ENCODE results near the gene TSKU.
"Not testable (repeated sequence)": the region's sequence is repeated elsewhere in the genome, so short reads cannot be mapped to it uniquely, and the experiment has no call there.

The TSKU gene

DNA sequence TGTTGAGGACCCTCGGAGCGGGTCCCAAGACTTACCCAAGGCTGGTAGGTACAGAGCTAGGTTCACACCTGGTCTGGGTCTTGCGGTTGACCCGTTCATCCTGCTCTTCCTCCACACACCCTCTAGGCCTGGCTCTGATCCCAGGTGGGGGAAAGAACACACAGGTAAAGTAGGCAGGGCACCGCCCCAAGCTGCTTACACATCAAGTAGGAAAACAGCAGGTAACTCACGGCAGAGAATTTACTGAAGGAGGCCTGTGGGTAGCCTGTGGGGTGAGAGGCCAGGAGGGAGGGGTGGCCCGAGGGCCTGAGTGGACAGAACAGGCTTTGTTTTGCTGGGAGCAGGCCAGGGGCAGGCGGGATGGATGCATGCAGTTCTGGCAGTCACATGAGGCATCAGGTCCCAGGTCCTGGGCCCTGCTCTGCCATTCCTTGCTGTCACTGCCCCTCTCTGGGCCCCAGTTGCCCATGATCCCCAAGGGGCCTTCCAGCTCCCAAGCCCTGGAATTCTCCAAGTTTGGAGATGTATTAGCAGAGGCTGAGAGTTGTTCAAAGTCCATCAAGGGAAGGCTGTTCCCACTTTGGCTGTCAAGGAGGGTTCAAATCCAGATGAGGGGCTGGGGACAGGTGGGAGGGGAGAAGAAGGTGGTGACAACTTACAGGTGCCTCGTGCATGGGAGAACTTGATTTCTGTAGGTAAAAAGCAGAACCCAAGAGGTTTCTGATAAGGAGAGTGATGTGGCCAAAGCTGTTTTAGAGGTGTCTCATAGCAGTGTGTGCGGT is 5.7 kb downstream of the TSKU start:
- DNase-seq (ENCODE audit: low read depth), result no peak

DNA sequence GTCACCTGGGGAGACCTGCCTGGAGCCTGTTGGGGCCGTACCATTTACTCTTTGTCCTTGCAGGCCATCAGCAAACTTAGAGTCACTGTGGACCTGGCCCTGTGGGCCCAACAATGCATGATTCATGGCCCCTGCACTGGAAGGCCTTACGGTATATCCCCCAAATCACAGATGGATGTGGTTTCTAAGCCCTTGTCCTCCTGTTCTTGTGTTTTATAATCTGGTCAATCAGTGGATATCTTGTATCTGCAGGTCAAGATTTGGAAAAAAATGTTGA is 6.2 kb downstream of the TSKU start:
- DNase-seq (ENCODE audit: low read depth), result no peak

DNA sequence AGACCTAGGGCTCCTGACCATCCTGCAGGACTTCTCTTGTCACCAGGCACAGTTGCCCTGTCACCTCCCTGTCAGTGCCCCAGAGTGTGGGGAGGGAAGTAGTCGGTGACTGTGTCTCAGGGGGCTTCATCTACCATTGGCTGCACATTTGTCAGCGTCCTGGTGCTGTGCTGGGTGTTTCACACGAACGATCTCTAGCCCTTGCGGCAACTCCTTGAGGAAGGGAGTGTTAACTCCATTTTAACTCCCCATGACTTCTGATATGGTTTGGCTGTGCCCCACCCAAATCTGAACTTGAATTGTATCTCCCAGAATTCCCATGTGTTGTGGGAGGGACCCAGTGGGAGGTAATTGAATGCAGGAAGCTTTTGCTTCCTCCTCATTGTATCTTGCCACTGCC is 7.1 kb downstream of the TSKU start:
- DNase-seq (ENCODE audit: low read depth), result no peak

DNA sequence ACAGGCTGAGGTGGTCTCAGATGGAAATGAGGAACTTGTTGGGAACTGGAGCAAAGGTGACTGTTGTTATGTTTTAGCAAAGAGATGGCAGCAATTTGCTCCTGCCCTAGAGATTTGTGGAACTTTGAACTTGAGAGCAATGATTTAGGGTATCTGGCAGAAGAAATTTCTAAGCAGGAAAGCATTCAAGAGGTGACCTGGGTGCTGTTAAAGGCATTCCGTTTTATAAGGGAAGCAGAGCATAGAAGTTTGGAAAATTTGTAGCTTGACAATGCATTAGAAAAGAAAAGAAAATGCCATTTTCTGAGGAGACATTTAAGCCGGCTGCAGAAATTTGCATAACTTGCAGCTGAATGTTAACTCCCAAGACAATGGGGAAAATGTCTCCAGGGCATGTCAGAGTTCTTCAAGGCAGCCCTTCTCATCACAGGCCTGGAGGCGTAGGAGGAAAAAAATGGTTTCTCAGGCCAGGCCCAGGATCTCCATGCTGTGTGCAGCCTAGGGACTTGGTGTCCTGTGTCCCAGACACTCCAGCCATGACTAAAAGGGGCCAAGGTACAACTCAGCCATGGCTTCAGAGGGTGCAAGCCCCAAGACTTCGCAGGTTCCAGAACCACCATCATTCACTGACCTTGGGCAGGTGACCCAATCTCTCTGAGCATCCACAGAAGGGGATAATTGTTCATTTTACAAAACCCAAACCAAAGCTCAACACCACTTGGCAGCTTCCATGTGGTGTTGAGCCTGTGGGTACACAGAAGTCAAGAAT is 8.0 kb downstream of the TSKU start:
- DNase-seq (ENCODE audit: low read depth), result not testable (repeated sequence)

DNA sequence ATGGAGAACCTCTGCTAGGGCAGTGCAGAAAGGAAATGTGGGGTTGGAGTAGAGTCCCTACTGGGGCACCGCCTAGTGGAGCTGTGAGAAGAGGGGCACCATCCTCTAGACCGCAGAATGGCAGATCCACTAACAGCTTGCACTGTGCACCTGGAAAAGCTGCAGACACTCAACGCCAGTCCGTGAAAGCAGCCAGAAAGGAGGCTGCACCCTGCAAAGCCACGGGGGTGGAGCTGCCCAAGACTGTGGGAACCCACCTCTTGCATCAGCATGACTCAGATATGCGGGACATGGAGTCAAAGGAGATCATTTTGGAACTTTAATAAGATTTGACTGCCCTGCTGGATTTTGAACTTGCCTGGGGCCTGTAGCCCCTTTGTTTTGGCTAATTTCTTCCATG is 8.7 kb downstream of the TSKU start:
- DNase-seq (ENCODE audit: low read depth), result no peak

DNA sequence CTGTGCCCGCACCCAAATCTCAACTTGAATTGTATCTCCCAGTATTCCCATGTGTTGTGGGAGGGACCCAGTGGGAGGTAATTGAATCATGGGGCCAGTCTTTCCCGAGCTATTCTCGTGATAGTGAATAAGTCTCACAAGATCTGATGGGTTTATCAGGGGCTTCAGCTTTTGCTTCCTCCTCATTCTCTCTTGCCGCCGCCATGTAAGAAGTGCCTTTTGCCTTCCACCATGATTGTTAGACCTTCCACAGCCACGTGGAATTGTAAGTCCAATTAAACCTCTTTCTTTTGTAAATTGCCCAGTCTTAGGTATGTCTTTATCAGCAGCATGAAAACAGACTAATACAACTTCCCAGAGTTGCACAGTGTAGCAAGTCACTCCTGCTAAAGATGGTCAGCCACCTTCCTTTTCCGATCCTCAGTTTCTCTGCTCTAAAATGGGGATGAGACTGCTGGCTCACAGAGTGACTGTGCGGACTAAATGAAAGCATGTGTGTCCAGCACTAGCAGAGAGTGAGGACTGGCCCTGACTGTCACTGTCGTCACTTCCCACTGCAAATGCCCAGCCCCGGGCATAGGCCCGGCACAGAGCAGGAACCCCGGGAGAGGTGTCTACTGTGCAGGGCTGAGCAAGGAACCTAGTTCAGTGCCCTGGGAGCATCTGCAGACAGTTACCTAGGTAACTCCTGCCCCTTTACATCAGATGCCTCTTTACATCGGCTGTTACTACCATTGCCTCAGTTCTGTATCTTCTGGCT is 9.5 kb downstream of the TSKU start:
- no peak for DNase-seq (ENCODE audit: low read depth)

DNA sequence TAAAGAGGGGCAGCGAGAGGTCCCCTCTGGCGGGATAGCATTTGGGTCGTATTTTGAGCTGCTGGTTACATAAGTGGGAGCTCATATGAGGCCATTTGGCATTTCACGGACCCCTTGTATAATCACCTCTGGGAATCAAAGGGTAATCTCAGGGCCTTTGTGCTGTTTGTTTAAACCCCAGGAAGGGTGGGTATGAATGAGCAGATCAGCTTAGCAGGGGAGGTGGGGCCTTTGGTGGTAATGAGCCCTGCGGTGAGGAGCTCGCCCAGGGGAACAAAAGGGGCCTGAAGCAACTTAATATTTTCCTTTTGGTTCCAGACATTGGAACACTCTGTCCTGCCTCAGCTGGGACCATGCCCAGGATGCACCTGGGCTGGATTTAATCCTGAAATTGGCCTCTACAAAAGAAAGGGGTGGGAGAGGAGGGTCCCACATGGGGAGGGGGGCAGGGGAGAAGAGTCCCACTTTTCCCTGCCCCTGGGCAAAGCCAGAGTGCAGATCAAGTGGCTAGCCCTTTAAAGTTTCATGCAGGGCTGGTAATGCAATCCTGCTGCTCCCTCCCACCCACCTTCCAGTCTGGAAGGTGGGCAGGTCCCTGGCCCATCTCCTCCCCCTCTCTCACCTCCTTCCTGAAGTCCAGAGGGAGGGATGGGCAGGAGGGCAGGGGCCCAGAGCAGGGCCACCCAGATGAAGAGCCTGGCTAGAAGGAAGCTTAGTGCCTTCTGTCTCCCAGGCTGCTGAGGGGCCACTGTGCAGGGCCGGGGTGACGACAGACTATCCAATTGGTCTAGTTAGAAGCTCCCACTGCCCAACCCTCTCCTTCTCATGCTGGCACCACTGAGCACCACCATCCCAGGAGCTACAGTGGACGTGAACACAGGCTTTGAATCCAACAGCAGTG is 10.5 kb downstream of the TSKU start:
- no peak for DNase-seq (ENCODE audit: low read depth)

DNA sequence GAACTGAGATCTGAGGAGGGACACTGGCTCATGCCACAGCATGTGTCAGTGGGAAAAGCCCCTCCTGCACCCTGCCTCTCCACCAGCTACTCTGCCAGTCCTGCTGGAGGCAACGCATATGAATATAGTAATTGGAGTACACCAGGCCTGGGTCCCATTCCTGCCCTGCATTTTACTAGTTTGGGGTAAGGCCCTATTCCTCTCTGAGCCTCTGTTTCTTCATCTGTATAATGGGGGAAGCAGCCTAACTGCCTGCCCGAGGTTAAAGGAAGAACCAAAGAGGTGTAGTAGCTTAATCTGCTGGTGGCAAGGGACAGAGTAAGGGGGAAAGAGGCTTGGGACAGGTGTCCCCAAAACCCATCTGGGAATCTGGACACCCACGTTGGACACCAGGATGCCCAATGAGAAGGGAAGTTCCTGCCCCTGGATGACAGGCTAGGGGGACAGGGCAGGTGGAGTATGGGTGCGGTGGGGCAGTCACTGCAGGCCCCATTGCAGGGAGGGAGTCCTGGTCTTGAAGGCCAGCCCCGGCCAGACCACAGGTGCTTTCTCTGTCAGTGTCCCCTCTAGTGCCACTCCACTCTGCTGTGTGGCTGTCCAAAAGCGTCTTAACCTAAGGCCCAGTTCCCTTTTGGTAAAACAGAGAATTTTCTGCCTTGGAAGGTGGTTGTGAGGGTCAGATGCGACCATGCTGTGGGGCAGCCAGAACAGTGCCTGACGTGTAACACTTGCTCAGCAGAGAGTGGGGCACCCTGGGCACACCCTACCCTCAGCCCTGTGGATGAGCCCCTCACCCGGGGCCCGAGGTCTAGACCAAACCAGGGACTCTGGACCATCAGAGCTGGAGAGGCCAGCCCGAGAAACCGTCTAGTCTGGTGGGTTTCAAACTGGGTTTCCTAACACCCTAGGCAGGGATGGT is 11.5 kb downstream of the TSKU start:
- DNase-seq (ENCODE audit: low read depth), result no peak

DNA sequence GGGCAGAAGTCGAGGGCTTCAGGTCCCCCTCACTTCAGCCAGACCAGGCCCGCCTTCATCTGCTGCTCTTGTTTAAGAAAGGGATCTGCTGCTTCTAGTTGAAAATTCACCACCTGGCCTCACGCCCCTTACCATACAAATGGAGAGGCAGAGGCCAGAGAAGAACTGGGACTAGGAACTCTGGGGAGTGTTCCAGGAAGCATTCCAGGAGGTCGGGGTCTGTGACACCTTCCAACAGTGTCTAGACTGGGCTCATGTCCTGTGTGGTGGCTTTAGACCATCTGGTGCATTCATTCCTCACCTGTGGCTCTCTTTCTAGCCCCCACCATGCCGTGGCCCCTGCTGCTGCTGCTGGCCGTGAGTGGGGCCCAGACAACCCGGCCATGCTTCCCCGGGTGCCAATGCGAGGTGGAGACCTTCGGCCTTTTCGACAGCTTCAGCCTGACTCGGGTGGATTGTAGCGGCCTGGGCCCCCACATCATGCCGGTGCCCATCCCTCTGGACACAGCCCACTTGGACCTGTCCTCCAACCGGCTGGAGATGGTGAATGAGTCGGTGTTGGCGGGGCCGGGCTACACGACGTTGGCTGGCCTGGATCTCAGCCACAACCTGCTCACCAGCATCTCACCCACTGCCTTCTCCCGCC is 12.3 kb downstream of the TSKU start:
- DNase-seq (ENCODE audit: low read depth), result no peak

DNA sequence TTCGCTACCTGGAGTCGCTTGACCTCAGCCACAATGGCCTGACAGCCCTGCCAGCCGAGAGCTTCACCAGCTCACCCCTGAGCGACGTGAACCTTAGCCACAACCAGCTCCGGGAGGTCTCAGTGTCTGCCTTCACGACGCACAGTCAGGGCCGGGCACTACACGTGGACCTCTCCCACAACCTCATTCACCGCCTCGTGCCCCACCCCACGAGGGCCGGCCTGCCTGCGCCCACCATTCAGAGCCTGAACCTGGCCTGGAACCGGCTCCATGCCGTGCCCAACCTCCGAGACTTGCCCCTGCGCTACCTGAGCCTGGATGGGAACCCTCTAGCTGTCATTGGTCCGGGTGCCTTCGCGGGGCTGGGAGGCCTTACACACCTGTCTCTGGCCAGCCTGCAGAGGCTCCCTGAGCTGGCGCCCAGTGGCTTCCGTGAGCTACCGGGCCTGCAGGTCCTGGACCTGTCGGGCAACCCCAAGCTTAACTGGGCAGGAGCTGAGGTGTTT is 12.8 kb downstream of the TSKU start:
- no peak for DNase-seq (ENCODE audit: low read depth)

DNA sequence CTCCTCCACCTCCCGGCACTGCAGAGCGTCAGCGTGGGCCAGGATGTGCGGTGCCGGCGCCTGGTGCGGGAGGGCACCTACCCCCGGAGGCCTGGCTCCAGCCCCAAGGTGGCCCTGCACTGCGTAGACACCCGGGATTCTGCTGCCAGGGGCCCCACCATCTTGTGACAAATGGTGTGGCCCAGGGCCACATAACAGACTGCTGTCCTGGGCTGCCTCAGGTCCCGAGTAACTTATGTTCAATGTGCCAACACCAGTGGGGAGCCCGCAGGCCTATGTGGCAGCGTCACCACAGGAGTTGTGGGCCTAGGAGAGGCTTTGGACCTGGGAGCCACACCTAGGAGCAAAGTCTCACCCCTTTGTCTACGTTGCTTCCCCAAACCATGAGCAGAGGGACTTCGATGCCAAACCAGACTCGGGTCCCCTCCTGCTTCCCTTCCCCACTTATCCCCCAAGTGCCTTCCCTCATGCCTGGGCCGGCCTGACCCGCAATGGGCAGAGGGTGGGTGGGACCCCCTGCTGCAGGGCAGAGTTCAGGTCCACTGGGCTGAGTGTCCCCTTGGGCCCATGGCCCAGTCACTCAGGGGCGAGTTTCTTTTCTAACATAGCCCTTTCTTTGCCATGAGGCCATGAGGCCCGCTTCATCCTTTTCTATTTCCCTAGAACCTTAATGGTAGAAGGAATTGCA is 13.5 kb downstream of the TSKU start:
- no peak for DNase-seq (ENCODE audit: low read depth)

DNA sequence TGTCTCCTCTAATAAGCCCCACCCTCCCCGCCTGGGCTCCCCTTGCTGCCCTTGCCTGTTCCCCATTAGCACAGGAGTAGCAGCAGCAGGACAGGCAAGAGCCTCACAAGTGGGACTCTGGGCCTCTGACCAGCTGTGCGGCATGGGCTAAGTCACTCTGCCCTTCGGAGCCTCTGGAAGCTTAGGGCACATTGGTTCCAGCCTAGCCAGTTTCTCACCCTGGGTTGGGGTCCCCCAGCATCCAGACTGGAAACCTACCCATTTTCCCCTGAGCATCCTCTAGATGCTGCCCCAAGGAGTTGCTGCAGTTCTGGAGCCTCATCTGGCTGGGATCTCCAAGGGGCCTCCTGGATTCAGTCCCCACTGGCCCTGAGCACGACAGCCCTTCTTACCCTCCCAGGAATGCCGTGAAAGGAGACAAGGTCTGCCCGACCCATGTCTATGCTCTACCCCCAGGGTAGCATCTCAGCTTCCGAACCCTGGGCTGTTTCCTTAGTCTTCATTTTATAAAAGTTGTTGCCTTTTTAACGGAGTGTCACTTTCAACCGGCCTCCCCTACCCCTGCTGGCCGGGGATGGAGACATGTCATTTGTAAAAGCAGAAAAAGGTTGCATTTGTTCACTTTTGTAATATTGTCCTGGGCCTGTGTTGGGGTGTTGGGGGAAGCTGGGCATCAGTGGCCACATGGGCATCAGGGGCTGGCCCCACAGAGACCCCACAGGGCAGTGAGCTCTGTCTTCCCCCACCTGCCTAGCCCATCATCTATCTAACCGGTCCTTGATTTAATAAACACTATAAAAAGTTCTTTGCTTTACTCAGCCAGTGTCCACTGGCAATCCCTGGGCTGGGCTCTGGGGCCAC is 14.4 kb downstream of the TSKU start:
- no peak for DNase-seq (ENCODE audit: low read depth)

DNA sequence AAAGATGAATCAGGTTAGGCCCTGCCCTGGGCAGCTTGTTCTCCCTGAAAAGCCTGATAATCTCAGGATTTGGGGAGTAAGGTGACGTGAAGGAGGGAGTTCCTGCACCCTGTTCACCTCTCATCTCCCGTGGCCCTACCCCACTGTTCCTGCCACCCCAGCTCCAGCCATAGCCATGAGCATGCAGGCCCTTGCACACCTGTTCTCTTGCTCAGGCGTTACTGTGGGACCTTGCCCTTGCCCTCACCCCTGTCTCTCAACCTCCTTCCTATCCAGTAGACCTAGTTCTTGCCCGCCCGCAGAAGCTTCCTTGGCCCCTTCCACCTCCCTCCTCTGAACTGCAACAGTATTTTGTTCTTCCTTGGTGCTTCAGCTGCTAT is 15.0 kb downstream of the TSKU start:
- DNase-seq (ENCODE audit: low read depth), result no peak

DNA sequence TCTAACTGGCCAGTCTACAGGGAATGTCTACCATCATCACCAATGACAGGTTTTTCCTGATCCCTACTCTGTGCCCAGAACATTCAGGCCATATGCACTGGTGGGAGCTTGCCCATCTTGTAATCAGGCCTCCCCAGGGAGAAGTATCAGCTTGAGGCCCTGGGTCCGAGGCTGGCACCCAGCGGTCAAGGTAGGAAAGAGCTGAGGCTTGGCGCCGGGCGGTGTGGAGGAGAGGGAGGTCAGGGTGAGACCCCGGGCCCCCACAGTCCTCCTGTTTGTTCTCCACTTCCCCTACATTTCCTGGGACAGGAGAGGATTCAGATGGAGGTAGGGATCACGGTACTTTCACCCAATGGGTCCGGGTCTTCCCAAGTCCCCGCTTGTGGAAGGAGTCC is 15.5 kb downstream of the TSKU start:
- DNase-seq (ENCODE audit: low read depth), result no peak

DNA sequence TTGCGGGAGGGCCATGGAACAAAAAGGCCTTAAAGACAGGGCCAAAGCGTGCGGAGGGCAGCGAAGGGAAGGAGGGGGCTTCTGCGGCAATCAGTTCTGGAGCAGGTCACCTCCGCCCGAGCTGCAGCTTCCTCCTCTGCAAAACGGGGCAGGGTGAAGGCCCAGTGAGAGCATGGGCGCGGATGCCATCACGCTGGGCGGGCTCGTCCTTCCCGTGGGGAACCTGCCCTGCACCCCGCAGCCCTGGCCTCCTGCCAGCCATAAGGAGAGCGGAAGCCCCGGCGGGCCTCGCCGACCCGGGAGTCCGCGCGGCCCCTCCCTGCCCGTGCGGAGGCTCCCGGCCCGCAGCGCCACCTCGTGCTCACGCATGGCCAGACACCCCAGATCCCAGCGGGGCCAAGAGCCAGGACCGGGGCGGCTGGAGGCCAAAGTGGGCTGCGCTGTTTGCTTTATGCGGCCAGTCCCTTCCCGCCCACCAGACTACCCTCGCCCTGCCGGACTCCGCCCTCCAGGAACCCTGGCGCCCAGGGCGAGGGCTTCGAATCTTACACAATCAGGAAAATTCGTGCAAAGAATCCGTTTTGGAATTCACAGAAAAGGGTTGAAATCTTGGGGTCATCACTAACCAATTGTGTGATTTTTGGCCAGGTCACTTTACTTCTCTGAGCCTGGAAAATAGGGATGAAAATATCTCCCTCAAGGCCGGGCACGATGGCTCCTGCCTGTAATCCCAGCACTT is 16.1 kb downstream of the TSKU start:
- DNase-seq (ENCODE audit: low read depth), result peak; percentile 67

DNA sequence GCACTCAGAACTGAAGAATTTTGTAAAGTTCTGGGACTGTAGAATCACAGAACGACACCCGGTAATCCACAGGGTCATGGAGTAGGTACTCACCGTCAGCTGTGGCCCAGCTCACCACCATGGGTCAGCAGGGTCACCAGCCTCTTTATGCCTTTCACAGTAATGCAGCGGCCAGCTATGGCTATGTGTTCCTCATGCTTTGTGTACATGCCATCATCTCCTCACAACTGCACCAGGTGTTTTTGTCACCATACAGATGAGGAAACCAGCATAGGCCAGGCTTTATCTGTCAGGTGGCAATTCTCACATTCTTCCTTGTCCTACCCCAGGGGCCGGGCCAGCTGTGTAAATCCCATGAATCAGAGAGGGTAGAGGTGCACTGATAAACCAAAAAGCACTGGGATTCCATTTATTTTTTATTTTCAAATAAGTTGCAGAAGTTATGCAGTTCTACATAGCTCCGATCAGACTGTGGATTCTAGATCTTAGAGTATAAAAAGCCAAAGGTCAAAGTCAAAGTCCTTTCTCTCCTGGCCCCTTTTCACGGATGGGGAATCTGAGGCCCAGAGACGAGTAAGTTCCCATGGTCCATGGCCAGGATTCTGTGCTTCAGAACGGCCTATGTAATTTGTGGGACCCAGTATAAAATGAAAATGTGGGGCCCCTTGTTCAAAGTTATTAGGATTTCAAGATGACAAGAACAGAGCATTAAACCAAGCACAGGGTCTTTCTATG is 17.5 kb downstream of the TSKU start:
- DNase-seq (ENCODE audit: low read depth), result no peak

DNA sequence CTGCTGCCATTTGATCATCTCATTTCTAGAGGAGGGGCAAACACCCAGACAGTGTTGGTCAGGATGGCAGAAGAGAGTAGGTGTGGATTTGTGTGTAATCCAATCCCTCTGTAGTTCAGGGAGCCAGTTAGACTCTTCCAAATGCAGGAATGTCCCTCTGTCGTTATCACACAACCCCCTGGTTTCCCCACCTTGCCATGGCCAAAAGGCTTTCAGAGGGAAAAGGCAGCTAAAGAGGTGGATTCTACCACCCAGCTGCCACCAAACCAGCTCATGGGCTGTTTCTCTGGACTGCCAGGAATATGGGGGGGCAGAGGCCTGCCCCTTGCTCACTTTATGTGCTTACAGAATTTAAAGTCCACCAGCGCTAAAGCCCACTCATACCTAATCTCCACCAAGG is 18.1 kb downstream of the TSKU start:
- no peak for DNase-seq (ENCODE audit: low read depth)

All from stimulated activated CD8-positive, alpha-beta memory T cell treated with anti-CD3 and anti-CD28 coated beads, Interleukin-4, amount 100 ng/mL, for 24 hours (primary cell).